ENCODE results near the gene USP49.

USP49 gene

DNA sequence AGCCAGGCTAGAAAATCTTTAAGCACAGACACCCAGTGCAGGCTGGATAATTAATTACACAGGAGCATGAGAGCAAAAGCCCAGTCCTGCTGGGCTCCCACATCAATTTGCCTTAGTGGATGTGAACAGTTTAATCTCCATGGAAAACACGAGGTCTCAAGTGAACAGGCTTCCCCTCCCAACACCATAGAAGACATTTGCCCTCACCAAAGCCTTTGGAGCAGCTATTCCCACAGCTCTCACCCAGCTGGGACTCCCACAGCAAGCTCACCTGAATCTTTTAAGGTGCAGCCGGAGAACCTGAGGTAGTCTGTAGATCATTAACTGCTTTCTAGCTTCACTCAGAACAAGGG lies 95.6 kb downstream of the USP49 start:
- Histone ChIP-seq H3K4me3 (replicated peaks; ENCODE audit: low read depth, low read length) (no peak overlapping the region), H3K36me3 (ENCODE audit: control insufficient read depth, insufficient read depth, low read length) (no peaks in the 10 kb centered on the region; the same call in 1 of the 2 replicates), H3K27me3 (replicated peaks; ENCODE audit: control insufficient read depth, insufficient read depth, low read length) (no peaks in the 10 kb centered on the region)
- DNase-seq (ENCODE audit: extremely low read depth, insufficient read length): no peak
- TF ChIP-seq, protein P1, sequence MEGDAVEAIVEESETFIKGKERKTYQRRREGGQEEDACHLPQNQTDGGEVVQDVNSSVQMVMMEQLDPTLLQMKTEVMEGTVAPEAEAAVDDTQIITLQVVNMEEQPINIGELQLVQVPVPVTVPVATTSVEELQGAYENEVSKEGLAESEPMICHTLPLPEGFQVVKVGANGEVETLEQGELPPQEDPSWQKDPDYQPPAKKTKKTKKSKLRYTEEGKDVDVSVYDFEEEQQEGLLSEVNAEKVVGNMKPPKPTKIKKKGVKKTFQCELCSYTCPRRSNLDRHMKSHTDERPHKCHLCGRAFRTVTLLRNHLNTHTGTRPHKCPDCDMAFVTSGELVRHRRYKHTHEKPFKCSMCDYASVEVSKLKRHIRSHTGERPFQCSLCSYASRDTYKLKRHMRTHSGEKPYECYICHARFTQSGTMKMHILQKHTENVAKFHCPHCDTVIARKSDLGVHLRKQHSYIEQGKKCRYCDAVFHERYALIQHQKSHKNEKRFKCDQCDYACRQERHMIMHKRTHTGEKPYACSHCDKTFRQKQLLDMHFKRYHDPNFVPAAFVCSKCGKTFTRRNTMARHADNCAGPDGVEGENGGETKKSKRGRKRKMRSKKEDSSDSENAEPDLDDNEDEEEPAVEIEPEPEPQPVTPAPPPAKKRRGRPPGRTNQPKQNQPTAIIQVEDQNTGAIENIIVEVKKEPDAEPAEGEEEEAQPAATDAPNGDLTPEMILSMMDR (IDR thresholded peaks at IDR 0.05; ENCODE audit: insufficient read depth, low read length, poor library complexity, severe bottlenecking): no peak

DNA sequence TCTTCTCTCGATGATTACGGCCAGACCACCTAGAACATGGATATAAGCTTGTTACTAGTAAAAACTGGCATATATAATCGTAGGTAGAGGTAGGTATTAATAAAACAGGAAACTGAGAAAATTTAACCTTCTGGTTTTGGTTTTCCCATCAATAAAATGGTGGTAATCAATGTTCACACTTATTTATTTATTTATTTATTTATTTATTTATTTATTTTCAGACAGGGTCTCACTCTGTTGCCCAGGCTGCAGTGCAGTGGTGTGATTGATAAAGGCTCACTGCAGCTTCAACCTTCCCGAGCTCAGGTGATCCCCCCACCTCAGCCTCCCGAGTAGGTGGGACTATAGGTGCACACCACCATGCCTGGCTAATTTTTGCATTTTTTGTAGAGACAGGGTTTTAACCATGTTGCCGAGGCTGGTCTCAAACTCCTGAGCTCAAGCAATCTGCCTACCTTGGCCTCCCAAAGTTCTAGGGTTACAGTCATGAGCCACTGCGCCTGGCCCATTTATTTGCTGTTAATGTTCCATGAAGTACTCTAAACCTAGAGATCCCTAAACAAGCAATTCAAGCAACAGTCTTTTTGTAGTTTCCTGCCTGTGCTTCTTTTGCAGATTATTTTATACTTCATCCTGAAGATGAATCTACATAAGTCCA lies 96.1 kb downstream of the USP49 start:
- DNase-seq (ENCODE audit: extremely low read depth, insufficient read length): no peak
- Histone ChIP-seq H3K4me3 (replicated peaks; ENCODE audit: low read depth, low read length) (no peak overlapping the region), H3K36me3 (ENCODE audit: control insufficient read depth, insufficient read depth, low read length) (no peaks in the 10 kb centered on the region; the same call in 1 of the 2 replicates), H3K27me3 (replicated peaks; ENCODE audit: control insufficient read depth, insufficient read depth, low read length) (no peaks in the 10 kb centered on the region)
- TF ChIP-seq, protein P1 (IDR thresholded peaks at IDR 0.05; ENCODE audit: insufficient read depth, low read length, poor library complexity, severe bottlenecking): no peak

DNA sequence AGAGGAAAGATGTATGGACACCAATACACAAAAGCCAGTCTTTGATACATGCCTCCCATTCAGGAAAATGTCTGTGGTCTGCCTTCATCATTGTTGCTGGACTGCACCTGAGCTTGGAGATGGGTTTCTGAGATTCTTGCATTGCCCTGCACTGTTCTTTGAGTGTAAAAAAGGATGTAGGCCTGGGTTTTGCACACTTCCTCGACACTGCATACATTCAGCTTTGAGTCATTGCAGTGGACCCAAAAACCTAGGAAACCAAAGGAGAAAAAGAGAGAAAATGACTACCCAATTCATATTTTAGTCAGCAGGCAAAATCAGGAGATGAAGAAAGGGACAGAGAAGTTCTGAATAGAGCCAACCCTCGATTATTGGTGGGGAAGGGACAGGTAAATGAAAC lies 98.7 kb downstream of the USP49 start:
- TF ChIP-seq, protein P1 (IDR thresholded peaks at IDR 0.05; ENCODE audit: insufficient read depth, low read length, poor library complexity, severe bottlenecking): no peak
- no peaks in the 10 kb centered on the region for H3K27me3 ChIP-seq (replicated peaks; ENCODE audit: control insufficient read depth, insufficient read depth, low read length)
- no peak overlapping the region for H3K4me3 ChIP-seq (replicated peaks; ENCODE audit: low read depth, low read length)
- peaks cover 2% of the 10 kb centered on the region for H3K36me3 ChIP-seq (ENCODE audit: control insufficient read depth, insufficient read depth, low read length)
- DNase-seq (ENCODE audit: extremely low read depth, insufficient read length): no peak

DNA sequence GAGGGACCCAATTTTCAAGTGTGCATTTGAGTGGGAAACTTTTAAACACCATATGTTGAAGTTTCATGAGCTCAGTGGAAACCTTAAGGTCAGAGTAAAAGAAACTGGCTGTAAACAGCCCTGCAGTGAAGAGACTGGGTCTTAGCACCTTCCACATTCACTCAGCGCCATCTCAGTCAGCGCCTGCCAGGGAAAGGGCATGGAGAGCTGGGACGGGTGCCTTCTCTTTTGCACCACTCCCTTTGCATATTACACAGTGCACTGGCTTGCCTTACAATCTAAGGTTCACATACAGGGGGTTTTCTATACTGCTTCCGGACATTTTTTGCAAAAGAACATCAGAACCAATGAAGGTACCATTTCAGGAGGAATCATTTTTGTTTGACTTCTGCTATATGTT lies 103.2 kb downstream of the USP49 start:
- H3K4me3 ChIP-seq (replicated peaks; ENCODE audit: low read depth, low read length): no peak overlapping the region
- no peak for DNase-seq (ENCODE audit: extremely low read depth, insufficient read length)
- no peaks in the 10 kb centered on the region for H3K27me3 ChIP-seq (replicated peaks; ENCODE audit: control insufficient read depth, insufficient read depth, low read length)
- TF ChIP-seq, protein P1 (IDR thresholded peaks at IDR 0.05; ENCODE audit: insufficient read depth, low read length, poor library complexity, severe bottlenecking): no peak
- peaks cover 7% of the 10 kb centered on the region for H3K36me3 ChIP-seq (ENCODE audit: control insufficient read depth, insufficient read depth, low read length)

DNA sequence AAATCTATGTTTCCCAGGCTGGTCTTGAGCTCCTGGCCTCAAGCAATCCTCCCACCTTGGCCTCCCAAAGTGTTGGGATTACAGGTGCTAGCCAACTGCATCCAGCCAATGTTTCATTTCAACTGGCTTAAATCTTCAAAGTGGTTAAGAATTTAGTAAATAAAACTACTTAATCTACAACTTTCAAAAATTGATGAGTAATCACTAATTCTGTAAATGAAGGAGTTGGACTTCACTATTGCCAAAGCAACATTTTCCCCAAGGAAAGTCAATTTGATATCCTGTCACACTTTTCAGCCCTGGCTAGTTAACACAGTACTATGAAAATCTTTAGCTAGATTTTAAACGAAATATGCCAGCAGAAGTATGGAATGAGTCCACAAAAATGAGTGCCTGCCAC lies 103.9 kb downstream of the USP49 start:
- H3K27me3 ChIP-seq (replicated peaks; ENCODE audit: control insufficient read depth, insufficient read depth, low read length): no peaks in the 10 kb centered on the region

More for the DNA sequence above, 103.9 kb downstream of the USP49 start:
- TF ChIP-seq, protein P1 (IDR thresholded peaks at IDR 0.05; ENCODE audit: insufficient read depth, low read length, poor library complexity, severe bottlenecking): no peak
- Histone ChIP-seq H3K4me3 (replicated peaks; ENCODE audit: low read depth, low read length) (no peak overlapping the region), H3K36me3 (ENCODE audit: control insufficient read depth, insufficient read depth, low read length) (peaks cover 7% of the 10 kb centered on the region)
- no peak for DNase-seq (ENCODE audit: extremely low read depth, insufficient read length)
